ENCODE data around the gene TADA2B. TPM values are rescaled to one million over a fixed set of nuclear protein-coding genes. Genes with fewer than 3 reads are reported as not detected.

Gene TADA2B
- total and polyA plus RNA-seq, 2 donors (not counting 1 experiment from before 2014, with no cell fraction given), result 13.6 to 38.5 TPM

GRCh38 chr4:7007142-7007907 lies 35.8 kb upstream of the TADA2B start:
- DNase-seq (no peak), ATAC-seq (ENCODE audit: low read depth) (no peak)
- WGBS (ENCODE audit: insufficient coverage), result 96% methylated on average over 9 of the region's 12 CpGs
- no peaks in the 10 kb centered on the region for H3K27me3 ChIP-seq (replicated peaks in 1 of 4; ENCODE audit: control extremely low read depth in 1 of 4, control insufficient read depth in 3 of 4, insufficient read depth in 4 of 4, low read length in 3 of 4)
- no peaks in the 10 kb centered on the region for H3K4me1 ChIP-seq (ENCODE audit: control insufficient read depth in 2 of 2, insufficient read depth in 2 of 2, low read length in 2 of 2)
- H3K4me2 ChIP-seq (replicated peaks; ENCODE audit: low read depth, low read length, poor library complexity, severe bottlenecking), result no peak overlapping the region
- ChIA-PET CTCF (interaction anchor here (0.9 to 1.2 kb wide), 2 partner anchors 15 to 63 kb away, joined by 3 to 5 read pairs; no protein-coding TSS in a partner anchor), POLR2A (no interaction called here)
- no peak overlapping the region for H3K27ac ChIP-seq (ENCODE audit: low read length in 2 of 2)
- Mint-ChIP-seq H3K27me3 (no peaks in the 10 kb centered on the region), H3K9me3 (ENCODE audit: insufficient read depth) (no peaks in the 10 kb centered on the region), H3K4me3 (no peak overlapping the region), H3K4me1 (no peaks in the 10 kb centered on the region), H3K27ac (no peak overlapping the region)
- peaks cover 0 to 79% of the 10 kb centered on the region in 2 experiments for H3K36me3 ChIP-seq (replicated peaks in 1 of 2; ENCODE audit: control extremely low read depth in 1 of 2, control insufficient read depth in 1 of 2, extremely low read depth in 1 of 2, insufficient read depth in 2 of 2, low read length in 1 of 2)
- H3K4me3 ChIP-seq (ENCODE audit: control extremely low read depth in 1 of 5, extremely low read depth in 1 of 5, insufficient read depth in 1 of 5, low read depth in 2 of 5, low read length in 4 of 5), result no peak overlapping the region
- no peak overlapping the region for H2AFZ ChIP-seq (ENCODE audit: insufficient read depth, low read depth, low read length, poor library complexity, severe bottlenecking)
- H3K79me2 ChIP-seq (ENCODE audit: control insufficient read depth, insufficient read depth, low read length), result no peaks in the 10 kb centered on the region
- H3K9ac ChIP-seq (ENCODE audit: low read length), result no peak overlapping the region
- peaks cover 8% of the 10 kb centered on the region for H4K20me1 ChIP-seq (ENCODE audit: control insufficient read depth, insufficient read depth, low read length, poor library complexity, severe bottlenecking)
- intact Hi-C loops (cut with micrococcal nuclease), result no loop called here
- TF ChIP-seq EZH2 (IDR thresholded peaks at IDR 0.05; ENCODE audit: borderline replicate concordance, insufficient read depth, low read depth, low read length, poor library complexity, severe bottlenecking) (no peak), CTCF (IDR thresholded peaks at IDR 0.05) (no peak)
- no peaks in the 10 kb centered on the region for H3K9me3 ChIP-seq (ENCODE audit: control extremely low read depth in 1 of 3, control insufficient read depth in 2 of 3, insufficient read depth in 1 of 3, low read length in 2 of 3)

- ATAC-seq (ENCODE audit: low read depth) (no peak), DNase-seq (no peak)
- H4K20me1 ChIP-seq (ENCODE audit: control insufficient read depth, insufficient read depth, low read length, poor library complexity, severe bottlenecking), result peaks cover 4% of the 10 kb centered on the region
- H3K27me3 ChIP-seq (replicated peaks in 1 of 4; ENCODE audit: control extremely low read depth in 1 of 4, control insufficient read depth in 3 of 4, insufficient read depth in 4 of 4, low read length in 3 of 4), result no peaks in the 10 kb centered on the region
- ChIA-PET POLR2A (no interaction called here), CTCF (interaction anchor here (0.9 to 1.2 kb wide), 2 partner anchors 16 to 63 kb away, joined by 3 to 5 read pairs; no protein-coding TSS in a partner anchor)
- no peaks in the 10 kb centered on the region for H3K9me3 ChIP-seq (ENCODE audit: control extremely low read depth in 1 of 3, control insufficient read depth in 2 of 3, insufficient read depth in 1 of 3, low read length in 2 of 3)
- H3K4me3 ChIP-seq (ENCODE audit: control extremely low read depth in 1 of 5, extremely low read depth in 1 of 5, insufficient read depth in 1 of 5, low read depth in 2 of 5, low read length in 4 of 5), result no peak overlapping the region
- no peaks in the 10 kb centered on the region for H3K27me3 Mint-ChIP-seq
- H3K9me3 Mint-ChIP-seq (ENCODE audit: insufficient read depth), result no peaks in the 10 kb centered on the region
- peaks cover under 1 to 1% of the 10 kb centered on the region in 2 donors for H3K4me1 ChIP-seq (ENCODE audit: control insufficient read depth in 2 of 2, insufficient read depth in 2 of 2, low read length in 2 of 2)
- H3K79me2 ChIP-seq (ENCODE audit: control insufficient read depth, insufficient read depth, low read length), result no peaks in the 10 kb centered on the region
- H3K36me3 ChIP-seq (replicated peaks in 1 of 2; ENCODE audit: control extremely low read depth in 1 of 2, control insufficient read depth in 1 of 2, extremely low read depth in 1 of 2, insufficient read depth in 2 of 2, low read length in 1 of 2), result peaks cover 0 to 73% of the 10 kb centered on the region in 2 experiments
- intact Hi-C loops (cut with micrococcal nuclease), result no loop called here
- TF ChIP-seq EZH2 (IDR thresholded peaks at IDR 0.05; ENCODE audit: borderline replicate concordance, insufficient read depth, low read depth, low read length, poor library complexity, severe bottlenecking) (no peak), CTCF (IDR thresholded peaks at IDR 0.05) (no peak)
- no peak overlapping the region for H2AFZ ChIP-seq (ENCODE audit: insufficient read depth, low read depth, low read length, poor library complexity, severe bottlenecking)
- H3K27ac Mint-ChIP-seq, result no peak overlapping the region
- WGBS (ENCODE audit: insufficient coverage), result no CpG with 5 or more reads among the region's 2 CpGs
- no peak overlapping the region for H3K27ac ChIP-seq (ENCODE audit: low read length in 2 of 2)
- no peak overlapping the region for H3K9ac ChIP-seq (ENCODE audit: low read length)
- H3K4me3 Mint-ChIP-seq, result no peak overlapping the region
- peaks cover 1% of the 10 kb centered on the region for H3K4me1 Mint-ChIP-seq
- no peak overlapping the region for H3K4me2 ChIP-seq (replicated peaks; ENCODE audit: low read depth, low read length, poor library complexity, severe bottlenecking)
These were observed 35.2 kb upstream of the TADA2B start for GRCh38 chr4:7007944-7008343.

All from B cell (primary cell).